Stimulated activated naive CD8-positive, alpha-beta T cell treated with anti-CD3 and anti-CD28 coated beads, Interleukin-15, Interleukin-2, amounts not matched to agents 100 U/mL and 50 U/mL, for 24 hours (primary cell): Measurements from ENCODE around the gene PPP5C.
A peak's percentile ranks its signal among the peaks of the same experiment; 100 is the strongest.
"Not testable (repeated sequence)": the region's sequence is repeated elsewhere in the genome, so short reads cannot be mapped to it uniquely, and the experiment has no call there.

Source experiments
- ATAC-seq: fragments of 150-1000 bp; cut with Tn5 transposase; one replicate; pipeline ENCODE4 v1.10.0; 2021
- DNase-seq: peaks from one replicate; pipeline ENCODE4 v3.0.0; 2021

The PPP5C gene

GRCh38 chr19:46365561-46365960 is 18.7 kb downstream of the PPP5C start:
- no peak for DNase-seq
- ATAC-seq, result no peak

GRCh38 chr19:46366620-46367292 is 19.9 kb downstream of the PPP5C start:
- ATAC-seq, result no peak
- DNase-seq, result no peak

GRCh38 chr19:46367426-46367825 is 20.5 kb downstream of the PPP5C start:
- DNase-seq (no peak), ATAC-seq (no peak)

GRCh38 chr19:46368116-46368515 is 21.2 kb downstream of the PPP5C start:
- ATAC-seq, result no peak
- DNase-seq, result no peak

GRCh38 chr19:46369817-46370216 is 22.9 kb downstream of the PPP5C start:
- ATAC-seq (peak; percentile 39), DNase-seq (no peak)

GRCh38 chr19:46371371-46371901 is 24.5 kb downstream of the PPP5C start:
- ATAC-seq (peak; percentile 53), DNase-seq (no peak)

GRCh38 chr19:46372901-46373490 is 26.1 kb downstream of the PPP5C start:
- ATAC-seq (no peak), DNase-seq (no peak)

GRCh38 chr19:46373491-46374359 is 26.8 kb downstream of the PPP5C start:
- ATAC-seq (no peak), DNase-seq (no peak)

- DNase-seq (no peak), ATAC-seq (no peak)
Observed at GRCh38 chr19:46374536-46375475, 27.9 kb downstream of the PPP5C start.

- DNase-seq, ATAC-seq: not testable (repeated sequence)
Observed at GRCh38 chr19:46375476-46376067, 28.7 kb downstream of the PPP5C start.

- ATAC-seq, result no peak
- no peak for DNase-seq
Observed at GRCh38 chr19:46376241-46377153, 29.6 kb downstream of the PPP5C start.

- DNase-seq, result no peak
- no peak for ATAC-seq
Observed at GRCh38 chr19:46378268-46378667, 31.4 kb downstream of the PPP5C start.

GRCh38 chr19:46380690-46381089 is 33.8 kb downstream of the PPP5C start:
- no peak for DNase-seq
- ATAC-seq, result no peak

- ATAC-seq, result no peak
- no peak for DNase-seq
Observed at GRCh38 chr19:46381346-46381745, 34.5 kb downstream of the PPP5C start.

- DNase-seq (no peak), ATAC-seq (no peak)
Observed at GRCh38 chr19:46381756-46382345, 35.0 kb downstream of the PPP5C start.

- ATAC-seq, result no peak
- no peak for DNase-seq
Observed at GRCh38 chr19:46383171-46383815, 36.4 kb downstream of the PPP5C start.

GRCh38 chr19:46383846-46384245 is 37.0 kb downstream of the PPP5C start:
- DNase-seq, result no peak
- ATAC-seq, result no peak

GRCh38 chr19:46384396-46384795 is 37.5 kb downstream of the PPP5C start:
- DNase-seq (no peak), ATAC-seq (no peak)

GRCh38 chr19:46385636-46386035 is 38.7 kb downstream of the PPP5C start:
- no peak for DNase-seq
- no peak for ATAC-seq
